ENCODE results near the gene MYOZ1.
"Not testable (repeated sequence)": the region's sequence is repeated elsewhere in the genome, so short reads cannot be mapped to it uniquely, and the experiment has no call there.

MYOZ1 gene

DNA sequence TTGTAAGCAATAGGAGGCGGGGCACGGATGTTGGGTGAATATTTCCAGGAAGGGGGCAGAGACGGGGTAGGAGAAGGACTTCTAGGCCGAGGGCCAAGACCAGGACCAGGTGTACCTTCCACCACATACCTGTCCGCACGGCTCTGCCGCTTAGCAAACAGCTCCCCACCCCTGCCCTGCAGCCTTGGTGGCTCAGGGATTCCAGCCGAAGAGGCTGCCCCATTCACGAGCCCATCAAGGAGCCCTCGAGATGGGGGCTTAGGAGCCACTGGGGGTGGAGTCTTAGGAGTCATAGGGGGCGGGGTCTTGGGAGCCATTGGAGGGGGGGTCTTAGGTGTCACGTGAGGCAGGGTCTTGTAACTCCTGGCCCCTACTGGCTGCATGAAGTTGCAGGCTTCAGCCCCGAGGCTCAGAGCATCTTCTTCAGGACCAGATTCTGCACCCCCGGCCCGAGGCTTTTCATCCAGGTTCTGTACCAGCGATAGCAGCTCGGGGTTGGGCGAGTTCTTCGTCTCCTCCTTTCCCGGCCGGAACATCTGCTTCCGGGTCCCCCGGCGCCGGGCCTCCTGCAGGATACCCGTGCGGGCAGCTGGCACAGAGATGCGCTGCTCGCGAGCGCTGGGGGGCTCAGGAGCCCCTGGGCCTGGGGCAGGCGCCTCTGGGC lies 6.1 kb upstream of the MYOZ1 start:
- peak; percentile 19 for DNase-seq

DNA sequence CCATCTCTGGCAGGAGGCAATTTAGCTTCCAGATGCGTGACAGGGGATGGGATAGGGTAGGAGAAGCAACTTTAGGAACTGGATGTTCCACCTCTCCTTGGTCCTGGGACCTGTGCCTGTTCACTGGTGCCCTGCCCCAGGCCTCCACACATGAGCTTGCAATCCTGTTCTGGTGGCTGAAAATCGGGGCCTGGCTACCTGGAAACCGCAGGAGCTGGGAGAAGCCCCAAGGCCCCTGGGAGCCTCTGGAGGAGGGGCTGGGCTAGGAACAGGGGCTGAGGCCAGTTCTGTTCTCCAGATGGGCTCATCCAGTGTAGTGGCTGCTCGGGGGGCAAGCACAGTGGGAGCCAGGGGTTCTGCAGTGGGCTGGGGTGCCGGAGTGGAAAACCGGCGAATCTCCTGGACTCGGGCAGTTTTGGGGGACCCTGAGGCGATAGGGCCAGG lies 5.3 kb upstream of the MYOZ1 start:
- no peak for DNase-seq

DNA sequence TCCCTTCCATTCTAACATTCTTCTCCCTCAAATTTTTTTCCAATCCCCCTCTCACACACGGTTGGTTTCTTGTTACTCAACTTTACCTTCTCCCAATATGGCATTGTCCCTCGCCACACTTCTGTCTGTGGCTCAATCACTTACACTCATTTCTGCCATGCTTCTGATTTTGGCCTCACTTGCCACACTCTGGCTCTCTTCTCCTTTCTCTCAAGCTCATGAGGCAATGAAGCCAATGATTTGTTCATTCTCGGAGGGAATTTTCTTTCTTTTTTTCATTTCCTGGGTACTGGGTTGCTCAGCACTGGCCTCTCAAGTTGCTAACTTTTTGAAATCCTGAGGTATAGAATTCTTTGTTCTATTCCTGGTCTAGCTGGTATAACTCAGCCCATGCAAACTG lies 4.0 kb upstream of the MYOZ1 start:
- no peak for DNase-seq

DNA sequence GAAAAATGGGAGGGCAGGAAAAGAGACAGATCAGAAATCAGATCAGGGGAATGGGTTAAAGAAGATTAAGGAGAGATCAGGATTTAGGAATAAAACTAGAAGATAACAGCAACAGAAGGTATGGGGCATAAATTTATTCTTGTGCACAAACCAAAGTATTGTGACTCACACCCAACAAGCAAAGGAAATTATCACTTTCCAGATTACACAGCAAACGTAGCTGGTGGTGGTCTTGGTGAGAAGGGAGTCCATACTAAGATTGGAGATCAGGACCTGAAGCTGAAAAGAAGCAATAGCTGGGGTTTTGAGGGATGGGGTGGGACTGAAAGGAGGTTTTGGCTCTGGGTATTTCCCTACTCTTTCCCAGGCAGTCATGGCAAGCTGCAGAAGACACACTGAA lies 3.5 kb upstream of the MYOZ1 start:
- peak; percentile 38 for DNase-seq

DNA sequence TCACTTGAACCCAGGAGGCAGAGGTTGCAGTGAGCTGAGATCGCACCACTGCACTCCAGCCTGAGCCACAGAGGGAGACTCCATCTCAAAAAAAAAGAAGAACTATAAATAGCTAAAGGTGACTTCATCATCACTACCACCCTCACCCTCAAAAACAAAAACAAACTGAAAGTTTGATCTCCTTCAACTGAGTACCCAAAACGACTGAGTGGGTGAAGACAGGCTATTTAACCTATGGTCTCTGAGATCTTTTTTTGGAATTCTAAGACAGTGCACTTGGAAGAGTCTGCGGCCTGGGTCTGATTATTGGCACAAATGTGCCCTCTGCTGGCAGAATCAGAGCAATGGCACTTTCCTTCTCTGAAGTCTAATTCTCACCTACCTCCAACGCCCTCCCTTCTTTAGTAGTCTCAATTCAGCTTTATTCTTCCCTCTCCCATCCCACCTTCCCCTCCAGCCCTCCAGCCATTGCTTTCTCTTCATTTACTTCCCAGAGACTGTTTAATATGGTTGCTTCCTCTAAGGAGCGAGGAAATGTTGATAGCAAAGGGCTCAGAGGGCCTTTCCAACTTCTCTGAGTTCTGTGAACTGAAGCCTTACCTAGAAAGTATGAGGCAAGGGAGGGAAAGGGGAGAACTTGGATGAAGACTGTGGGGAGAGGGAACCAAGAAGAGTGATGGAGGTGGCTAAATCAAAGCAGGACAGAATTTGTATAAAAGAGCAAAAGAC lies 2.9 kb upstream of the MYOZ1 start:
- peak; percentile 71 for DNase-seq

DNA sequence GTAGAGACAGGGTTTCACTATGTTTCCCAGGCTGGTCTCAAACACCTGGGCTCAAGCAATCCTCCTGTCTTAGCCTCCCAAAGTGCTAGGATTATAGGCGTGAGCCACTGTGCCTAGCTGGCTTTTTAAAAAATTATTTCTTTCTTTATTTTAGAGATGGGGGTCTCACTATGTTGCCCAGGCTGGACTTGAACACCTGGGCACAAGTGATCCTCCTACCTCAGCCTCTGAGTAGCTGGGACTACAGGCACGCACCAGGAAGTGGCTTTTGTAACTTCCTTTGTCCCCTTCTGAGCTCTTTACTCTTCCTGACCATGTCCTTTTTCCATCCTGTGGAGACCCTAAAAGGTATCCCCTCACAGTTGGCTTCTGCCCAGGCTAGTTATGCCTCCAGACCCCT lies 2.1 kb upstream of the MYOZ1 start:
- DNase-seq = no peak

DNA sequence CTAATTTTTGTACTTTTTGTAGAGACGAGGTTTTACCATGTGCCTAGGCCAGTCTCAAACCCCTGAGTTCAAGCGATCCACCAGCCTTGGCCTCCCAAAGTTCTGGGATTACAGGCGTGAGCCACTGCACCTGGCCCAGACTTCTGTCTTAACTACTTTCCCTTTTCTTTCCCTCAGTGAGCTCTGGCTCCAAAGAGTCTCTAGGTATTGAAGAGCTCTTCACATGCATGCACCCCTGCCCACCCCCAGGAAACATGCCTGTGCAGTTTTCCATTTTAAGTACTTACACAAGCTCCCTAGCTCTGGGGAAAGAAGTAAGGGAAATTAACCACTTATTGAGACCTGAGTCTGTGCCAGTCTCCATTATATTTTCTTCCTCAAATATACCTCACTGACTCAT lies 2.0 kb downstream of the MYOZ1 start:
- no peak for DNase-seq

DNA sequence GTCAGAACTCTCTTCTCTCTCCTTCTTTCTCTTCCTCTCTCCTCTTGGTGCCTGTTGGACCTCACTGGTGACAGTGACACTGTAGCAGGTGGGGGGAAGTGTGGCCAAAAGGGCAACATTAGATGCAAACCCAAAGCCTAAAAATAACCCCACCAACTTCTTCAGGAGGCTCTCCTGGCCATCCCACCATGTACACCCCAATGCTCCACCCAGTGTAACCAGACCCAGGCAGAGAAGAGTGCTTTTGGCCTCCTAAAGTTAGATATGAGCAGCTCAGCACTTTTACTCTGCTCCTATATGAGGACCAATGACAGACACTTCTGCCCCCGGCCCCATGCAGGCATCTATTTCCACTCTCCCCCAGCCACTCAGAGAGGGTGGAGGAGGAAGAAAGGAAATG lies 5.5 kb downstream of the MYOZ1 start:
- DNase-seq = no peak

DNA sequence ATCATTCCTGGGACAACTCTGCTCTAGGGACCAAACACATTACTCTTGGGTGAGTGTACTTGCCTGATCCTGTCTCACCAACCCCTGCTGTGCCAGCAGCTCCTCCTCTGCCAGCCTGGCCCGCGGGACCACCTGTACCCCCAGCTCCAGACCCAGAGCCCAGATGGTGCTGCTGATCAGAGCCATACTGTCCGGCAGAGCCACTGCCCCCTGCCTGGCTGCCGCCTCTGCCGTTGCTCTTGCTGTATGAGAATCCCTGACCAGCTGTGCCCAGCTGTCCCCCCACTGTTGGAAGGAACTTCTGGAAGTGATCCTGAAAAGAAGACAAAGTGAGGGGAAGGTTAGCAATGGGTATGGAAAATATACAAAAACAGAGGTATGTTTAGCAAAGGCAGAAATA lies 6.9 kb downstream of the MYOZ1 start:
- no peak for DNase-seq

DNA sequence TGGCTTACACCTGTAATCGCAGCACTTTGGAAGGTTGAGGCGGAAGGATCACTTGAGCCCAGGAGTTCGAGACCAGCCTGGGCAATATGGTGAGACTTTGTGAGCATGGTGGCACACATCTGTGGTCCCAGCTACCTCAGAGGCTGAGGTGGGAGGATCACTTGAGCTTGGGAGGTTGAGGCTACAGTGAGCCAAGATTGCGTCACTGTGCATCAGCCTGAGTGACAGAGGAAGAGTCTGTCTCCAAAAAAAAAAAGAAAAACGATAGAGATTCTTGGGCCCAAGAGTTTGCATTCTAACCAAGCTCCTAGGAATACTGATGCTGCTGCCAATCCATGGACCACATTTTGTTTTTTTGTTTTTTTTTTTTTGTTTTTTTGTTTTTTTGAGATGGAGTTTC lies 12.1 kb downstream of the MYOZ1 start:
- DNase-seq = no peak

DNA sequence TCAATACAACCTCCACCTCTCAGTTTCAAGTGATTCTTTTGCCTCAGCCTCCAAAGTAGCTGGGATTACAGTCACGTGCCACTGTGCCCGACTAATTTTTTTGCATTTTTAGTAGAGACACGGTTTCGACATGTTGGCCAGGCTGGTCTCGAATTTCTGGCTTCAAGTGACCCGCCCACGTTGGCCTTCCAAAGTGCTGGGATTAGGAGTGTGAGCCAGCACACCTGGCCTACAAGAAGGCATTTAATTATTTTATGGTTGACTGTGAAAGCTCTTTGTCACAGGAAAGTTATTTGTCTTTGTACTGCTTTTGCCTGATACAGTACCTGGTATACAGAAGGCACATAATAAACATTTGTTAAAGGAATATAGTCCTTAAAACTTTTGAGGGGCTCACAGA lies 12.9 kb downstream of the MYOZ1 start:
- no peak for DNase-seq

DNA sequence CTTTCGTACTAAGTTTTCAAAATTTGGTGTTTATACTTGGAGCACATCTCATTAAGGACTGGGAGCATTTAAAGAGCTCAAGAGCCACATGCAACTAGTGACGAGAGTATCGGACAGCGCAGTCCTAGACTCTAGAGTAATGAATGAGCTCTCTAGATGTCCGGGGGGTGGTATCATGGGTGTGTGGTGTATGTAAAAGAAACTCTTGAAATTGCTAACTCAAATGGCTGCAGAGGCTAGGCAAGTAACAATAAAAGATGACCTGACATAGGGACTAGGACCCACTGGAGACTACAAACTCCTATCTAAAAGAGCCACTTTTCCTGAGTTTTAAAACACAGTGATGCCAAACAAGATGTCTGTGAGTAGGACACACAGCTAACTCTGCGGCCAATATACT lies 14.0 kb downstream of the MYOZ1 start:
- no peak for DNase-seq

DNA sequence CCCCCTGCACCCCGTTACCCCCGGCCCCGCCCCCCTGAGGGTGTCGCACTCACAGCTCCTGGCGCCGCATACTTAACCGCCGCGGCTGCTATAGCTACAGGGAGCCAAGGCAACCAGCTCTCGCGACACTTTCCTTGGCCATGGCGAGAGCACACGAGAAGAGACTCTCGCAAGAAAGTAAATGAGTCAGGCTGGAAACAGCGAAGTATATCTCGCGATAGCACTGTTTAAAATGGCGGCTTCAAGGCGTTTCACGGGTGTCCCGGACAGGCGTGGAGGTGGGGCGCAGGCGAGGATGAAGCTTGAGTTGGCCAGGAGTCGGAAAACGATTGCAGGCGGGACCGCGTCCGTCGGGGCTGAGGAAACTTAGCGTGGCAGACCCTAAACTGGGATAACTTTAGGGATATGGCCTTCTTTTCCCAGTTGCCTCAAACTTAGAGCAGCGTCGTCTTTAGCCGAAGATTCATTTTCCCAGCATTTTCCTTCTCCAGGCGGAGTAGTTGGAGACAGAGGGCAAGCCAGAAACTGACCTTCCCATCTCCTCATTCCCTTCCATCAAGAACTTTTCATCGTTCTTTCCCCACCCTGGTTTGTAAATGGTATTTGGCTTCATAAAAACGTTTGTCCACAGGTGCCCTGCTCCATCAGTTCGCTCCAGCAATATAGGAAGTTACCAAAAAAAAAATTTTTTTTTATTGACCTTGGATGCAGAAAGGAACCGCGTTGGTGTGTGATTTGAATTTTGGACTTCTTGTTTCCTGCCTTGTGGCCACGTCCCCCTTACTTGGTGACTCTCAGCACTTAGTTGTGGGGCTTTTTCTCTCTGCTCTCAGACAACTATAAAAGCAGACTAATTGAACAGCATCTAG lies 15.2 kb downstream of the MYOZ1 start:
- peak; percentile 97 for DNase-seq

DNA sequence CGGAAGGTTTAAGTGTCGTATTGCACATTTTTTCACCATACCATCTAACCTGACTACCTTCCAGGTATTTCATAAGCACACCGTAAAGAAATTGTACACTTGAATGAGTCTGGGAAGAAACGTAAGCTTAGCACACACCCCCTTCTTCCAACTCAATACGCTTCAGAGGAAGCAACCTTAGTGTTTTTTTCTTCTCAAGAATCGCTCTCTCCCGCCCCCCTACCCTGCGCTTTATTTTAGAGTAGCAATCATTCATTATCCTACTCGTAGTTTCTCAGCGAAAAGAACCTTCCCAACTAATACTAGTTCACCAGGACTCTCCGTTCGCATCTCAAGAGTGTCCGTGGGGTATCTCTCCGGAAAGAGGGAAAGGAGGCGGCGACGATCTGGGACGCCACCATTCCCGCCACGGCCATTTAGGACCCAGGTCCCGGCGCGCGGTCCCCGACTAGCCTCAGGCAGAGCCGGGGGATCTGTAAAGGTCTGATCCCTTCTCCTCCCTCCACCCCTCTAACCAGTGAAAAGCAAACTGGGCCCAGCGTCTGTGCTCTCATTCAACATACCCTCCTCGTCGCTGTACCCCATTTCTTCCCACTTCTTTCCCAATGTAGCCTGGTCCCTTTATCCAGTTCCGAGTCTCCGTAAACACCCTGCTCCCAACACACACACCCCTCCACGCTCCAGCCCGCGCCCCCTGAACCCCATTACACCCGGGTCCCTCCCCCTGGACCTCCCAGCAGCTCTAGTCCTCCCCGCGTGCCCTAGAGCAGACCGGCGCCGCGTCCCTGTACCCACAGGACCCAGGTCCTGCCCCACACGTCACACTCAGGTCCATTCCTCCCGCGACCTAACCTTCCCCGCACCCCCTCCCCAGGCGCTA lies 16.0 kb downstream of the MYOZ1 start:
- peak; percentile 11 for DNase-seq

DNA sequence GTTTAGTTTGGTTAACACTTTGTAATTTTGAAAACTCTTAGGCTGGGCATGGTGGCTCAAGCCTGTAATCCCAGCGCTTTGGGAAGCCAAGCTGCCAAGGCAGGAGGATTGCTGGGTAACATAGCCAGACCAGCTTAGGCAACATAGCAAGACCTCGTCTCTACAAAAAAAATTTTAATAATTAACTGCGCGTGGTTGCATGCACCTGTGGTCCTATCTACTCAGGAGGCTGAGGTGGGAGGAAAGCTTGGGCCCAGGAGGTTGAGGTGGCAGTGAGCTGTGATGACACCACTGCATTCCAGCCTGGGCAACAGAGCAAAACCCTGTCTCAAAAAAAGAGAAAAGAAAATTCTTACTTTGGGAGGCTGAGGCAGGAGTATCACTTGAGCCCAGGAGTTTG lies 18.2 kb downstream of the MYOZ1 start:
- no peak for DNase-seq

DNA sequence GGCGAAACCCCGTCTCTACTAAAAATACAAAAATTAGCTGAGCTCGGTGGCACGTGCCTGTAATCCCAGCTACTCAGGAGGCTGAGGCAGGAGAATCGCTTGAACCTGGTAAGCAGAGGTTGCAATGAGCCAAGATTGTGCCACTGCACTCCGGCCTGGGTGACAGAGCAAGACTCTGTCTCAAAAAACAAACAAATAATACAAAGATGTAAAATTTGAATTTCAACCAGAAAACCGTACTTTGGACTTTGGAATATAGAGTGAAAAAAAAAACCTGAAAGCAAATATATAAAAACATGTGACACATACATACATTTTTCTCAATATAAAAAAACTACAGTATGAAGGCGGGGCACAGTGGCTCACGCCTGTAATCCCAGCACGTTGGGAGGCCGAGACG lies 20.3 kb downstream of the MYOZ1 start:
- not testable (repeated sequence) for DNase-seq

DNA sequence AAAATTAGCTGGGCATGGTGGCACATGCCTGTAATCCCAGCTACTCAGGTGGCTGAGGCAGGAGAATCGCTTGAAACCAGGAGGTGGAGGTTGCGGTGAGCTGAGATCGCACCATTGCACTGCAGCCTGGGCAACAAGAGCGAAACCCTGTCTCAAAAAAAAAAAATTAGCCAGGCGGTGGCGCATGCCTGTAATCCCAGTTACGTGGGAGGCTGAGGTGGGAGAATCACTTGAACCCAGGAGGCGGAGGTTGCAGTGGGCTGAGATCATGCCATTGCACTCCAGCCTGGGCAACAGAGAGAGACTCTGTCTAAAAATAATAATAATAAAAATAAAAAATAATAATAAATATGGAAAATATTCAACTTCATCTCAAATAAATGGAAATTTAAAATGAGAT lies 24.1 kb downstream of the MYOZ1 start:
- not testable (repeated sequence) for DNase-seq

DNA sequence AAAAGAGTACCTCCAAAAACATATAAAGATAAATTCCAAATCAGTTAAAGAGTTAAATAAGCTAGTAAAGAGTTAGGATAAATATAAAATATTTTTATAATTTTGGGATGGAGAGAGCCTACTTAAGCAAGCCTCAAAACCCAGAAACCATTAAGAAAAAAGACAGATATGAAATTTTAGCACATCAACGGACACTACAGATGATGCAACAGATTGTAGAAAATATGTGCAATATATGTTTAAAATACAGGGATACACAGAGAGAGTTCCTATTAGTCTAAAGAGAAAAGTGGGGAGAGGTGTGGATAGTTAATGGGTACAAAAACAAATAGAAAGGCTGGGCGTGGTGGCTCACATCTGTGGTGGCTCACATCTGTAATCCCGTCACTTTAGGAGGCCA lies 26.6 kb downstream of the MYOZ1 start:
- no peak for DNase-seq

DNA sequence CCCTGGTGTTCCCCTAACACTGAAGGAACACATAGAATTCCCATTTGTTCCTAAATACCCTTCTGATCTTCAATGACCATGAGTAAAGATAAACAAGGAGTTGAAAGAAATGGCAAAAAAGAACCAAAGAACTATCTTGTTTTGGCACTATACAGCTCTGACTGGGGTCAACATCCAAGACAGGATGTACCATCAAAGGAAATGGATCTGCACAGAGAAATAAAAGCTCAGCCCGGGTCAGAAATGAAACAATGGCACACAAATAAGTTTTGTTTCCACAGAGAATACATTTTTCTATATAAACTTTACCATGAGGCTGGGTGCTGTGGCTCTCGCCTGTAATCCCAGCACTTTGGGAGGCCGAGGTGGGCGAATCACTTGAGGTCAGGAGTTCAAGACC lies 32.2 kb downstream of the MYOZ1 start:
- DNase-seq = no peak

DNA sequence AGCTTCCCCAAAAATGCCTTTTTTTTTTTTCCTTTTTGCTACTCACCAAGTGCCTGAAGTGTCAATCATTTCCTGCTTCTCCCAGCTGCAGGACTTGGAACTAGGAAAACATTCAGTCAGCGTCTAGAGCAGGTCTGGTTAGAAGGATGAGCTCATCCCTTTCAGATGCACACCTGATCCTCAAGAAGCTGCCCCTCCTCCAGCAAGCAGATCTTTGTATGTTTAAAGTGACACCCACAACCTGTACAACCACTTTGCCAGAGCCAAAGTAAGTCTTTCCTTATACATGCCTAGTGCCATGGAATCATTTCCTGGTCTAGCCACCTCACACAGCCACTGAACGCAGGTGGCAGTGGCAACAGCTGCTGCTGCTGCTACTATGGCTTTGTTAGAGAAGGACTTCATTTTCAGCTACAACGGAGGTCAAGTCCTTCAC lies 39.8 kb downstream of the MYOZ1 start:
- DNase-seq = no peak

DNA sequence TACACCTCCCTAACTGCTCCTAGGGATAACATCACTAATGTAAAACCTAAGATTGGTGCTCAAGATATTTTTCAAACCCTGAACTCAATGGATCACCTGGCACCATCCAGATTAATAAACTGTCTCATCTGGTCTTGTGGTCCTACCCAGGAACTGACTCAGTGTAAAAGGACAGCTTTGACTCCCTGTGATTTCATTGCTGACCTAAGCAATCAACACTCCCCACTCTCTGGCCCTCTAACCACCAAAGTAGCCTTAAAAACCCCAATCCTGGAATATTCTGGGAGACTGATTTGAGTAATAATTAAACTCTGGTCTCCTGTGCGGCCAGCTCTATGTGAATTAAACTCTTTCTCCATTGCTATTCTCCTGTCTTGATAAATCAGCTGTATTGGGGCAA lies 43.9 kb downstream of the MYOZ1 start:
- no peak for DNase-seq

DNA sequence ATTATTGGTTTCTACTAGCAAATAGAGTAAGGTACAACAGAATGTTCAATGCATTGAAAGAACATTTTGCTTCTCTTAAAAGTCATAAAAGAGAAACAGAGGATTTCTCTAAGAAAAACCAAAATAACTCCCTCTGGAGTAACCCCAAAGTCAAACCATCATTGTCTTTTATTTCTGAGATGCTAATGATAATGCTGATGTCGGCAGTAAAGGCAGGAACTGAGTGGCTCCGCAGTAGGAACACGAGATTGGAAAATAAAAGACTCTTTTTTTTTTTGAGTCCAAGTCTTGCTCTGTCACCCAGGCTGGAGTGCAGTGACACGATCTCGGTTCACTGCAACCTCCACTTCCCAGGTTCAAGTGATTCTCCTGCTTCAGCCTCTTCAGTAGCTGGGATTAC lies 47.5 kb downstream of the MYOZ1 start:
- DNase-seq = no peak

DNA sequence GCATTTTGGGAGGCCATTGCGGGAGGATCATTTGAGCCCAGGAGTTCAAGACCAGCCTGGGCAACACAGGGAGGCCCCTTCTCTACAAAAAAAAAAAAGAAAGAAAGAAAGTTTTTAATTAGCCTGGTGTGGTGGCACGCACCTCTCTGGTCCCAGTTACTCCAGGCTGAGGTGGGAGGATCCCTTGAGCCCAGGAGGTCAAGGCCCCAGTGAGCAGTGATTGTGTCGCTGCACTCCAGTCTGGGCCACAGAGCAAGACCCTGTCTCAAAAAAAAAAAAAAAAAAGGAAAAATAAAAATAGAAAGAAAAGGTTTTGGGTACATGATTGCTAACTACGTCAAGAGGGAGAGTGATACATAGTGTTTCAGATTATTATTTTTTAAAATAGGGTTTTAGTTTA lies 48.2 kb downstream of the MYOZ1 start:
- DNase-seq = no peak

Data from activated CD4-positive, alpha-beta T cell treated with anti-CD3 and anti-CD28 coated beads, Interleukin-2, Interleukin-6, amounts not matched to agents 100 ng/mL and 50 ng/mL, durations not matched to agents 16 hours and 8 hours (primary cell).